SK-N-SH (cell line): ENCODE data around the gene ATP11A.

Experiments
- RAD21 ChIP-seq: IDR thresholded peaks from 2 replicates; pipeline ENCODE4 v1.6.1; 2012; ENCODE audit warnings: mild to moderate bottlenecking, low read length
- SIN3A ChIP-seq: IDR thresholded peaks from 2 replicates; pipeline ENCODE4 v1.6.1; 2012; ENCODE audit warnings: low read depth, mild to moderate bottlenecking, low read length, moderate library complexity, borderline replicate concordance
- TAF1 ChIP-seq: IDR thresholded peaks from 2 replicates; pipeline ENCODE4 v1.6.1; 2012; ENCODE audit warnings: low read depth, mild to moderate bottlenecking, low read length, moderate library complexity, borderline replicate concordance
- TCF12 ChIP-seq: IDR thresholded peaks from 2 replicates; pipeline ENCODE4 v1.4.0; 2012
- TF ChIP-seq, protein P1 (sequence below): fragments of 200-600 bp; sonication (generic); IDR thresholded peaks from 2 replicates; pipeline ENCODE4 v1.6.1; 2017; ENCODE audit warnings: antibody characterized with exemption, mild to moderate bottlenecking, moderate library complexity

DNA sequence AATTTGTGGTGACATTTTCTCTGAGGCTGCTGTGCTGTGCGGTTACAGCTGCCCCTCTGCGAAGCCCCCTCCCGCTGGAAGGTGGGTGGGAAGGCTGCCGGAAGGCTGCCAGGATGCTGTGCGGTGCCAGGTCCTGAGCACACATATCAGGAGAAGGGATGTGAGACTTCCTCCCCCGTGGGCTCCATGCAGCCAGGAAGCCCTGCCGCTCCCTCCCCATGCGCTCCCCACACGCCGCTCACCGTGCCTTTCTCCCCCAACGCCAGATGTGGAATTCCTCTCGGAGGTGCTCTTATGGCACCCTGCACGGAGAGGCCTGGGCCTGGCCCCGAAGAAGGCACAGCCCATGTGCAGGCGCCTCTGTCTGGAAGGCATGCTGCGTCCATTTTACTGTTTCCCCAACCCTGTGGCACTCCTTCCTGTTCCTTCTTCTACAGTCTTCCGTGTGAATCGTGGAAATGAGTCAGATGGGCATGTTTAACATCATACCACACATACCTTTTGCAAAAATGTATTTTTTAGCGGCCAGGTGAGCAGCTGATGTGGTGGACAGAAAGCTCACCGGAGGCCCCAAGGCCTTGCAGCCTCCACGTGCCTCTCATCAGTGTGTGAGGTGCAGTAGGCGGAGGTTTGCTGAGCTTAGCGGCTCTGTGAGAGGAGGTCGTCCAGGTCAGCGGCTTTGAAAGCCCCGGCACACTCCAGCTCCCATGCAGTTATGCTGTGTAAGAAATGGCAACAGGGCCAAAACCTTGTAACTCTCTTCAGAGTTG lies 88.0 kb downstream of the ATP11A start:
- TF ChIP-seq TAF1 (no peak), TCF12 (no peak), RAD21 (no peak), SIN3A (no peak)
- TF ChIP-seq, protein P1, sequence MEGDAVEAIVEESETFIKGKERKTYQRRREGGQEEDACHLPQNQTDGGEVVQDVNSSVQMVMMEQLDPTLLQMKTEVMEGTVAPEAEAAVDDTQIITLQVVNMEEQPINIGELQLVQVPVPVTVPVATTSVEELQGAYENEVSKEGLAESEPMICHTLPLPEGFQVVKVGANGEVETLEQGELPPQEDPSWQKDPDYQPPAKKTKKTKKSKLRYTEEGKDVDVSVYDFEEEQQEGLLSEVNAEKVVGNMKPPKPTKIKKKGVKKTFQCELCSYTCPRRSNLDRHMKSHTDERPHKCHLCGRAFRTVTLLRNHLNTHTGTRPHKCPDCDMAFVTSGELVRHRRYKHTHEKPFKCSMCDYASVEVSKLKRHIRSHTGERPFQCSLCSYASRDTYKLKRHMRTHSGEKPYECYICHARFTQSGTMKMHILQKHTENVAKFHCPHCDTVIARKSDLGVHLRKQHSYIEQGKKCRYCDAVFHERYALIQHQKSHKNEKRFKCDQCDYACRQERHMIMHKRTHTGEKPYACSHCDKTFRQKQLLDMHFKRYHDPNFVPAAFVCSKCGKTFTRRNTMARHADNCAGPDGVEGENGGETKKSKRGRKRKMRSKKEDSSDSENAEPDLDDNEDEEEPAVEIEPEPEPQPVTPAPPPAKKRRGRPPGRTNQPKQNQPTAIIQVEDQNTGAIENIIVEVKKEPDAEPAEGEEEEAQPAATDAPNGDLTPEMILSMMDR, result no peak
